GM11168 (cell line): ENCODE data around the gene RABEPK.
"Not testable (repeated sequence)": the region's sequence is repeated elsewhere in the genome, so short reads cannot be mapped to it uniquely, and the experiment has no call there.

Experiments used
- in situ Hi-C: fragments of 300-500 bp; cut with MboI; formaldehyde crosslinking; loops from one replicate; pipeline ENCODE4 v1.12.0; 2022; ENCODE audit warnings: low sequenced_read_pairs; ENCODE audit not compliant: unreplicated experiment

Gene RABEPK, protein sequence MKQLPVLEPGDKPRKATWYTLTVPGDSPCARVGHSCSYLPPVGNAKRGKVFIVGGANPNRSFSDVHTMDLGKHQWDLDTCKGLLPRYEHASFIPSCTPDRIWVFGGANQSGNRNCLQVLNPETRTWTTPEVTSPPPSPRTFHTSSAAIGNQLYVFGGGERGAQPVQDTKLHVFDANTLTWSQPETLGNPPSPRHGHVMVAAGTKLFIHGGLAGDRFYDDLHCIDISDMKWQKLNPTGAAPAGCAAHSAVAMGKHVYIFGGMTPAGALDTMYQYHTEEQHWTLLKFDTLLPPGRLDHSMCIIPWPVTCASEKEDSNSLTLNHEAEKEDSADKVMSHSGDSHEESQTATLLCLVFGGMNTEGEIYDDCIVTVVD

GRCh38 chr9:125200216-125201047 lies at the start of gene RABEPK:
Gene RABEPK, plus strand, starts transcription at chr9:125200542. Its CDS starts 2,472 bp downstream, at chr9:125203014.
- in situ Hi-C loops, result no loop called here

GRCh38 chr9:125151730-125152129 lies 48.6 kb upstream of the RABEPK start:
- in situ Hi-C loops, result no loop called here

DNA sequence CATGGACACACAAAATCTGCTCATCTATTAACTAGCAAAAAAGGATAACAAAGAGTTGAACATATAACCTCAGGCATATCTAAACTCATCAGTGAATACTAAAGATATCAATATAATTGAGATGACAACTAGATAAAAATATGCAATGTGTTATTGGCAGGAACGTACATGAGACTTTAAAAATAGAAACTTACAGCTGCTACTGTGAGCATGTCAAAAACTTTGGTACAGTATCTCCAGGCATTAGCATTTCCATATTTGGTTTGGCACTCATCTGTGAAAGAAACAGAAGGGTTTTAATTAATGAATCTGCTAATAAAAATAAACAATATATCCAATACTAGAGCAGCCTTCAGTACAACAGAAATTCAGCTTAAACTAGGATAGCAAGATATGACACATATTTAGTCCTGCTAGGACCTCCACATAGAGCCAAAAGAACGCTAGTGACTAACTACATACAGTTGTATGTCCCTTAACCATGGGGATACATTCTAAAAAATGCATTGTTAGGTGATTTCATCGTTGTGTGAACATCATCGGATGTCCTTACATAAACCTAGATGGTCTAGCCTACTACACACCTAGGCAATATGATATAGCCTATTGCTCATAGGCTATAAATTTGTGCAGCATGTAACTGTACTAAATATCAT lies 46.5 kb upstream of the RABEPK start:
- in situ Hi-C loops, result no loop called here

DNA sequence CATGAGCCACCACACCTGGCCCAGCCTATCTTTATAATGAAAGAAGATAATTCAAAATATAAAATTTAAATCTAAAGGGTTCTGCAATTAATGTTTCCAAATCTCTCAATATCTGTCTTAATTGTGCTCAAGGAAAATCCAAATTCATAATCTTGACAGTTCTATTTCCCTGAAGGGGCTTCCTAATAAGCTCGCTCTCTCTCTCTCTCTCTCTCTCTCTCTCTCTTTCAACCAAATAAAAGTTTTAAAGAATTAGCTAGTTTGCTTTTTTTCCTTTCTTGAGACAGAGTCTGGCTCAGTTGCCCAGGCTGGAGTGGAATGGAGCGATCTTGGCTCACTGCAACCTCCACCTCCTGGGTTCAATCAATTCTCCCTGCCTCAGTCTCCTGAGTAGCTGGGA lies 43.8 kb upstream of the RABEPK start:
- in situ Hi-C loops, result no loop called here

- in situ Hi-C loops, result no loop called here
Measured at GRCh38 chr9:125160750-125161149, 39.6 kb upstream of the RABEPK start.

- in situ Hi-C loops, result no loop called here
Measured at GRCh38 chr9:125161284-125161918, 38.9 kb upstream of the RABEPK start.

DNA sequence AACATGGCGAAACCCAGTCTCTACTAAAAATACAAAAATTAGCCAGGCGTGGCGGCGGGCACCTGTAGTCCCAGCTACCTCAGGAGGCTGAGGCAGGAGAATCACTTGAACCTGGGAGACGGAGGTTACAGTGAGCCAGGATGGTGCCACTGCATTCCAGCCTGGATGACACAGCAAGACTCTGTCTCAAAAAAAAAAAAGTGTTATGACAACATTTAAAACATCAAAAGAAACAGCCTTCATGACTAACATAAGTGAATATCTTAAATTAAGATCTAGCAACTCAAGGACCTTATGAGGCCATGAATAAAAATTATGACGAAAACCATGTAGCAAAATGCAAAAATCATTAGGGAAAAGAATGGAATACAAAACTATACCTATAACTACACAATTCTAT lies 37.5 kb upstream of the RABEPK start:
- in situ Hi-C loops, result not testable (repeated sequence)

DNA sequence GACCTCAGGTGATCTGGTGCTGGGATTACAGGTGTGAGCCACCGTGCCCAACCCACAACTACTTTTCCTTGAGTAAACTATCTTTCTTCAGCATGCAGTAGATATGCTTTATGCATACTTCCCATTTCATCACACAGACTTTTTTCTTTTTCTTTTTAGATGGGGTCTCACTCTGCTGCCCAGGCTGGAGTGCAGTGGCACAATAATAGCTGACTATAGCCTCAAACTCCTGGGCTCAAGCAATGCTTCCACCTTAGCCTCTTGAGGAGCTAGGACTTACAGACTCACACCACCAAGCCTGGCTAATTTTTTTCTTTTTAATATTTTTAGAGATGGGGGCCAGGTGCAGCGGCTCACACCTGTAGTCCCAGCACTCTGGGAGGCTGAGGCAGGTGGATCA lies 33.6 kb upstream of the RABEPK start:
- in situ Hi-C loops, result no loop called here

GRCh38 chr9:125169895-125170294 lies 30.4 kb upstream of the RABEPK start:
- in situ Hi-C loops, result no loop called here

GRCh38 chr9:125172031-125172755 lies 28.1 kb upstream of the RABEPK start:
- in situ Hi-C loops, result no loop called here

DNA sequence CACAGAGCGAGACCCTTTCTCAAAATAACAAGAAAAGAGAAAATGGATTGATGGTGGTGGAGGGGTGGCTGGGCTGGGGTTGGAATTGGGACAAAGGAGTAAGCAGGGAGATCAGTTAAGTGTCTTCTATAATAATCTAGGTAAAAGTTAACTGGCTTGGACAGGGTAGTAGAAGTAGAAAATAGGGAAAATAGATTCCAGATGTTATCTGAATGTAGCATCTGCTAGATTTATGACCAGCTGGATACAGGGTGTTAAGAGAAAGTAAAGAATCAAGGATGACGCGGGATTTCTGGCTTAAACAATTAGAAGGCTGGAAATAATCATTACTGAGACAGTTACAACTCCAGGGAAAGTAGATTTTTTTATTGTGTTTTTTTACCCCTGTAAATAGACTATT lies 23.7 kb upstream of the RABEPK start:
- in situ Hi-C loops, result no loop called here

DNA sequence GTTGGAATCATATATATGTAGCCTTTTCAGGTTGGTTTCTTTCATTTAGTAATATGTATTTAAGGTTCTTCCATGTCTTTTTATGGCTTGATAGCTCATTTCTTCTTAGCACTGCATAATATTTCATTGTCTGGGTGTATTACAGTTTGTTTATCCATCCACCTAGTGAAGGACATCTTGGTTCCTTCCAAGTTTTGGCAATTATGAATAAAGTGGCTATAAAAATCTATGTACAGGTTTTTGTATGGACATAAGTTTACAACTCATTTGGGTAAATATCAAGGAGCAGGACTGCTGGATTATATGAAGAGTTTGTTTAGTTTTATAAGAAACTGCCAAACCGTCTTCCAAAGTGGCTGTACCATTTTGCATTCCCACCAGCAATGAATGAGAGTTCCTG lies 22.5 kb upstream of the RABEPK start:
- in situ Hi-C loops, result no loop called here

DNA sequence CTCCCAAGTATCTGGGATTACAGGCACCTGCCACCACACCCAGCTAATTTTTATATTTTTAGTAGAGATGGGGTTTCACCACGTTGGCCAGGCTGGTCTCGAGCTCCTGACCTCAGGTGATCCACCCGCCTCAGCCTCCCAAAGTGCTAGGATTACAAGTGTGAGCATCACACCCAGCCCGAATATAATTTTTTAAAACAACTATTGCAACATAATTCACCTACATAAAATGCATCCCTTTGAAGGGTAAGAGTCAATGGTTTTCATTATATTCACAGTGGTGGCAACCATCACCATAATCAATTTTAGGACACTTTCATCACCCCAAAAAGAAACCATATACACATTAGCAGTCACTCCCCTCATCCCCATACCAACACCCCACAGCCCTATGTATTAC lies 20.6 kb upstream of the RABEPK start:
- in situ Hi-C loops, result not testable (repeated sequence)

GRCh38 chr9:125180876-125181275 lies 19.5 kb upstream of the RABEPK start:
- in situ Hi-C loops, result no loop called here

DNA sequence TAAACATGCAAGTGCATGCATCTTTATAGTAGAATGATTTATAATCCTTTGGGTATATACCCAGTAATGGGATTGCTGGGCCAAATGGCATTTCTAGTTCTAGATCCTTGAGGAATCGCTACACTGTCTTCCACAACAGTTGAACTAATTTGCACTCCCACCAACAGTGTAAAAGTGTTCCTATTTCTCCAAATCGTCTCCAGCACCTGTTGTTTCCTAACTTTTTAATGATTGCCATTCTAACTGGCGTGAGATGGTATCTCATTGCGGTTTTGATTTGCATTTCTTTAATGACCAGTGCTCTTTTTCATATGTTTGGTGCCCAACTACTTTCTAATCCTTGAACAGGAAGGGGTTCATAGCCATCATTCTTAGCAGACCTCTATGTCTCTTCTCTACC lies 18.6 kb upstream of the RABEPK start:
- in situ Hi-C loops, result not testable (repeated sequence)

DNA sequence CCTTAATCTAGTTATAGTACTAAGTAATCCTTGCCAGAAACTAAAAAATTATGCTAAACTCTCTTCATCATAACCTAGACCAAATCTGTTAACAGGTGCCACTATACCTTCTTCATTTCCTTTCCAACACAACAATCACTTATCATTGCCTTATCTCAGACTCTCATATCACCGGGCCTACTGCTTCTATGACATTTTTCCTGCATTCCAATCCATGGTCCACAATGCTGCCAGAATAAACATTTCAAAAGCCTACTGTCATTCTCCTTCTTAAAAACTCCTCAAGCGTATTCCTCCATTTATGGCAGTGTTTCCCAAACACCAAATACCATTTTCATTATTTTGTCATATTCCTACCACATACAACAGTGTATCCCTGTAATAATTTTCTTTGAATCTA lies 17.3 kb upstream of the RABEPK start:
- in situ Hi-C loops, result no loop called here

GRCh38 chr9:125183561-125183960 lies 16.8 kb upstream of the RABEPK start:
- in situ Hi-C loops, result no loop called here

GRCh38 chr9:125189011-125189360 lies 11.4 kb upstream of the RABEPK start:
- in situ Hi-C loops, result no loop called here

GRCh38 chr9:125189361-125190289 lies 10.7 kb upstream of the RABEPK start, which contains the start of gene PPP6C:
Gene PPP6C, minus strand, starts transcription at chr9:125189803. Its CDS starts 85 bp downstream, at chr9:125189718.
- in situ Hi-C loops, result no loop called here
